Mesendoderm (in vitro differentiated cells): Measurements from ENCODE around the gene GRM3.

Experiments
- DNase-seq: peaks from one replicate; pipeline ENCODE4 v3.0.0; 2013
- H2AK5ac ChIP-seq: 2 replicates; pipeline ENCODE4 v1.6.1; 2013; ENCODE audit warnings: low read length, inconsistent platforms
- H2BK120ac ChIP-seq: 2 replicates; pipeline ENCODE4 v1.6.1; 2013; ENCODE audit warnings: low read depth, mild to moderate bottlenecking, low read length, moderate library complexity, mixed read lengths
- H2BK15ac ChIP-seq: replicated peaks from 2 replicates; pipeline ENCODE4 v1.6.1; 2013; ENCODE audit warnings: low read depth, mild to moderate bottlenecking, moderate library complexity
- H2BK5ac ChIP-seq: 2 replicates; pipeline ENCODE4 v1.6.1; 2013; ENCODE audit warnings: low read length, inconsistent platforms
- H3K18ac ChIP-seq: 2 replicates; pipeline ENCODE4 v1.6.1; 2013; ENCODE audit warnings: mild to moderate bottlenecking, low read length, mixed read lengths
- H3K23ac ChIP-seq: one replicate; pipeline ENCODE4 v1.6.1; 2013; ENCODE audit warnings: low read length
- H3K27ac ChIP-seq: 2 replicates; pipeline ENCODE4 v1.5.1; 2013; ENCODE audit warnings: low read depth, mild to moderate bottlenecking, inconsistent platforms, low read length, moderate library complexity
- H3K27me3 ChIP-seq: 2 replicates; pipeline ENCODE4 v1.6.1; 2013; ENCODE audit warnings: low read length, control low read depth, mild to moderate bottlenecking, inconsistent platforms; ENCODE audit not compliant: insufficient read depth, poor library complexity
- H3K36me3 ChIP-seq: 2 replicates; pipeline ENCODE4 v1.6.1; 2013; ENCODE audit warnings: low read length, inconsistent platforms; ENCODE audit not compliant: control insufficient read depth, insufficient read depth
- H3K4ac ChIP-seq: one replicate; pipeline ENCODE4 v1.6.1; 2013; ENCODE audit warnings: low read depth, mild to moderate bottlenecking, low read length, moderate library complexity
- H3K4me1 ChIP-seq: 2 replicates; pipeline ENCODE4 v1.6.1; 2013; ENCODE audit warnings: low read depth, low read length, inconsistent platforms; ENCODE audit not compliant: control insufficient read depth
- H3K4me2 ChIP-seq: 2 replicates; pipeline ENCODE4 v1.6.1; 2013; ENCODE audit warnings: low read length
- H3K4me3 ChIP-seq: 2 replicates; pipeline ENCODE4 v1.5.1; 2013; ENCODE audit warnings: mild to moderate bottlenecking, low read length
- H3K56ac ChIP-seq: one replicate; pipeline ENCODE4 v1.6.1; 2013; ENCODE audit warnings: low read length
- H3K79me1 ChIP-seq: 2 replicates; pipeline ENCODE4 v1.6.1; 2013; ENCODE audit warnings: low read length, inconsistent platforms
- H3K79me2 ChIP-seq: 2 replicates; pipeline ENCODE4 v1.6.1; 2013; ENCODE audit warnings: mild to moderate bottlenecking, low read length; ENCODE audit not compliant: control insufficient read depth, insufficient read depth
- H3K9ac ChIP-seq: 2 replicates; pipeline ENCODE4 v1.6.1; 2013; ENCODE audit warnings: low read length, inconsistent platforms
- H4K5ac ChIP-seq: one replicate; pipeline ENCODE4 v1.6.1; 2013; ENCODE audit warnings: low read length
- H4K8ac ChIP-seq: one replicate; pipeline ENCODE4 v1.6.1; 2013; ENCODE audit warnings: low read depth, mild to moderate bottlenecking, control low read depth, low read length, moderate library complexity
- WGBS: extraction: QIAGEN DNeasy Blood & Tissue Kit; methylation state at CpG from one replicate; pipeline ENCODE4 v1.1.7; 2013; ENCODE audit warnings: low lambda C conversion rate, missing lambda C conversion rate; ENCODE audit not compliant: insufficient coverage; ENCODE audit errors: extremely low coverage; 5-methylcytosine and 5-hydroxymethylcytosine counted together

The GRM3 gene

GRCh38 chr7:86667732-86668131 lies 24.0 kb downstream of the GRM3 start:
- Histone ChIP-seq H3K27ac (no peak overlapping the region), H2AK5ac (no peak overlapping the region)
- WGBS: no CpG with 5 or more reads among the region's 4 CpGs

GRCh38 chr7:86668315-86668714 lies 24.6 kb downstream of the GRM3 start:
- Histone ChIP-seq H4K5ac (no peak overlapping the region), H3K27me3 (no peaks in the 10 kb centered on the region), H3K79me2 (no peaks in the 10 kb centered on the region), H2BK15ac (no peak overlapping the region), H3K4me3 (no peak overlapping the region), H3K4me2 (no peak overlapping the region), H2BK120ac (no peak overlapping the region), H3K4ac (no peak overlapping the region), H3K4me1 (peaks cover 6% of the 10 kb centered on the region), H3K23ac (no peak overlapping the region), H3K27ac (no peak overlapping the region), H3K56ac (no peak overlapping the region), H2BK5ac (no peak overlapping the region), H4K8ac (no peak overlapping the region), H3K79me1 (no peaks in the 10 kb centered on the region), H3K9ac (no peak overlapping the region), H3K18ac (no peak overlapping the region), H3K36me3 (no peaks in the 10 kb centered on the region), H2AK5ac (no peak overlapping the region)
- peak; percentile 58 for DNase-seq
- WGBS: no CpG with 5 or more reads among the region's 3 CpGs

More at GRCh38 chr7:86667732-86668131, 24.0 kb downstream of the GRM3 start:
- Histone ChIP-seq H3K36me3 (no peaks in the 10 kb centered on the region), H3K23ac (no peak overlapping the region), H3K79me2 (no peaks in the 10 kb centered on the region), H3K27me3 (no peaks in the 10 kb centered on the region), H2BK15ac (no peak overlapping the region), H3K79me1 (no peaks in the 10 kb centered on the region), H3K4me3 (no peak overlapping the region), H3K18ac (no peak overlapping the region), H4K8ac (no peak overlapping the region), H3K9ac (no peak overlapping the region), H2BK120ac (no peak overlapping the region), H3K4ac (no peak overlapping the region), H3K4me2 (no peak overlapping the region), H3K56ac (no peak overlapping the region), H3K4me1 (peaks cover 6% of the 10 kb centered on the region), H2BK5ac (no peak overlapping the region), H4K5ac (no peak overlapping the region)
- DNase-seq: peak; percentile 69

- Histone ChIP-seq H2BK15ac (no peak overlapping the region), H3K4ac (no peak overlapping the region), H3K36me3 (no peaks in the 10 kb centered on the region), H3K4me3 (no peak overlapping the region), H3K27me3 (no peaks in the 10 kb centered on the region), H3K4me2 (no peak overlapping the region), H3K56ac (no peak overlapping the region), H3K79me1 (no peaks in the 10 kb centered on the region), H3K23ac (no peak overlapping the region), H3K18ac (no peak overlapping the region), H2BK5ac (no peak overlapping the region), H4K8ac (no peak overlapping the region), H2AK5ac (no peak overlapping the region), H3K79me2 (no peaks in the 10 kb centered on the region), H3K9ac (no peak overlapping the region), H2BK120ac (no peak overlapping the region), H3K27ac (no peak overlapping the region), H3K4me1 (no peaks in the 10 kb centered on the region), H4K5ac (no peak overlapping the region)
- WGBS: 100% methylated on average over 1 of the region's 1 CpG
- DNase-seq: no peak
Observed at GRCh38 chr7:86687831-86688230, 44.1 kb downstream of the GRM3 start.

GRCh38 chr7:86689363-86689762 lies 45.7 kb downstream of the GRM3 start:
- Histone ChIP-seq H2BK15ac (no peak overlapping the region), H3K79me2 (no peaks in the 10 kb centered on the region), H3K27ac (no peak overlapping the region), H2AK5ac (no peak overlapping the region), H3K18ac (no peak overlapping the region), H2BK5ac (no peak overlapping the region), H3K4me2 (no peak overlapping the region), H3K4me1 (no peaks in the 10 kb centered on the region), H3K27me3 (no peaks in the 10 kb centered on the region), H3K56ac (no peak overlapping the region), H3K23ac (no peak overlapping the region), H3K4me3 (no peak overlapping the region), H4K8ac (no peak overlapping the region), H4K5ac (no peak overlapping the region), H3K36me3 (no peaks in the 10 kb centered on the region), H3K4ac (no peak overlapping the region), H2BK120ac (no peak overlapping the region), H3K9ac (no peak overlapping the region), H3K79me1 (no peaks in the 10 kb centered on the region)
- no peak for DNase-seq

DNA sequence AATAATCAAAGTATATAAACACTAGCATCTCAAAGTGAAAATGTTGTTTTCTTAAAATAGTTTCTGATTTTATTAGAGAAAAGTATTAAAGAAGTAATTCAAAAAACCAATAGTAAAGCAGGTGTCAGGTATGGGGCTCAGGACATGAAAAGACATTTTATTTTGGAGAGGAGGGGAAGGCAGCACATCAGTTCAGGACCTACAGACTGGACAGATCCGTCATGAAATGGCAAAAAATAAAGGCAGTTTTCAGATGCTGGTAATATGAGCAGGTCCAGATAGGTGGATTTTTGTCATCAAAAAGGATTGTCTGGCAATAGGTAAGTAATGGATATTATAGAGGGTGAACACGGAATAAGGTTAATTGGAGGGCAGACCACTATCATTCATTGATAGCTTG lies 49.0 kb downstream of the GRM3 start:
- Histone ChIP-seq H3K18ac (no peak overlapping the region), H4K5ac (no peak overlapping the region), H3K4me1 (no peaks in the 10 kb centered on the region), H4K8ac (no peak overlapping the region), H3K9ac (no peak overlapping the region), H3K79me1 (no peaks in the 10 kb centered on the region), H3K79me2 (no peaks in the 10 kb centered on the region), H2BK5ac (no peak overlapping the region), H3K36me3 (no peaks in the 10 kb centered on the region), H3K4me2 (no peak overlapping the region), H3K23ac (no peak overlapping the region), H3K4me3 (no peak overlapping the region), H2BK15ac (no peak overlapping the region), H3K56ac (no peak overlapping the region), H3K27ac (no peak overlapping the region), H3K4ac (no peak overlapping the region), H3K27me3 (no peaks in the 10 kb centered on the region), H2AK5ac (no peak overlapping the region), H2BK120ac (no peak overlapping the region)
- DNase-seq: no peak
- no CpG with 5 or more reads among the region's 2 CpGs for WGBS

GRCh38 chr7:86706406-86706805 lies 62.7 kb downstream of the GRM3 start:
- Histone ChIP-seq H3K27me3 (no peaks in the 10 kb centered on the region), H4K8ac (no peak overlapping the region), H4K5ac (no peak overlapping the region), H3K4me3 (no peak overlapping the region), H3K79me2 (no peaks in the 10 kb centered on the region), H3K4ac (no peak overlapping the region), H3K27ac (no peak overlapping the region), H3K79me1 (no peaks in the 10 kb centered on the region), H2BK15ac (no peak overlapping the region), H2BK5ac (no peak overlapping the region), H3K36me3 (no peaks in the 10 kb centered on the region), H3K9ac (no peak overlapping the region), H3K4me1 (no peaks in the 10 kb centered on the region), H2BK120ac (no peak overlapping the region), H3K4me2 (no peak overlapping the region), H3K56ac (no peak overlapping the region), H3K18ac (no peak overlapping the region), H2AK5ac (no peak overlapping the region), H3K23ac (no peak overlapping the region)
- no CpG with 5 or more reads among the region's 1 CpG for WGBS
- no peak for DNase-seq
